ENCODE measurements around the gene MMEL1. TPM values are rescaled to one million over a fixed set of nuclear protein-coding genes. Genes with fewer than 3 reads are reported as not detected.
"Not testable (repeated sequence)": the region's sequence is repeated elsewhere in the genome, so short reads cannot be mapped to it uniquely, and the experiment has no call there.

Gene MMEL1
- total RNA-seq, 1 donor from 2014 or later, result not detected

DNA sequence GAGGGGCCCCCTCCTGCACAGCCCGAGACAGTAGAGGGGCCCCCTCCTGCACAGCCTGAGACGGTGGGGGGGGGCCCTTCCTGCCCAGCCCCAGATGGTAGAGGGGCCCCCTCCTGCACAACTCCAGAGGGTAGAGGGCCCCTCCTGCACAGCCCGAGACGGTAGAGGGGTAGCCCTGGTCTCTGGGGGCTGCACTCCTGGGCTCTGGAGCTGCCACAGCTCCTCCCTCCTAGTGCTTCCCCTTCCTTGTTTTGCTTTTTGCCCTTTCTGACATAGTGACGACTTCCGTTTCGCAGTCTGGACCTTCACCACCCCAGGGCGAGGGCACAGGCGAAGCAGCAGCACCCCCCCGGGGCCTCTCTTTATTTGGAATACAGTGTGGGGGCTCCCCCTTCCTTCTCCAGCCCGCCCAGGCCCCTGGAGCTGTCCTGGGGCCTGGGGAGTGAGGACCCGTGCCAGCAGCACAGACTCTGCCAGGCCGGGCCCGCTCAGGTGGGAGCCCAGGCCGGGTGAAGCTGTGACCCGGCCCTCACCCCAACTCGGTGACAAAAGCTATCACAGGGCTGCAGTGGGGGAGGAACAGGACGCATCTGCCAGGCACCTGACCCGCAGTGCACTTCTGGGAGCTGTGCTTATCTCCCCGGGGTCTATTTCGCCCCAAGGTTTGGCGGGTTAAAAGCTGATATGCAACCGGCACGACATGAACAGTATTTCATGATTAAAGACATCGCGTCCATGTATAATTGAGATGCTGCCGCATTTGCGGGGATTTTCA, 47.3 kb downstream of the MMEL1 start:
- intact Hi-C loops (cut with micrococcal nuclease), result no loop called here
- DNase-seq (peak; percentile 81), ATAC-seq (peak; percentile 41)

DNA sequence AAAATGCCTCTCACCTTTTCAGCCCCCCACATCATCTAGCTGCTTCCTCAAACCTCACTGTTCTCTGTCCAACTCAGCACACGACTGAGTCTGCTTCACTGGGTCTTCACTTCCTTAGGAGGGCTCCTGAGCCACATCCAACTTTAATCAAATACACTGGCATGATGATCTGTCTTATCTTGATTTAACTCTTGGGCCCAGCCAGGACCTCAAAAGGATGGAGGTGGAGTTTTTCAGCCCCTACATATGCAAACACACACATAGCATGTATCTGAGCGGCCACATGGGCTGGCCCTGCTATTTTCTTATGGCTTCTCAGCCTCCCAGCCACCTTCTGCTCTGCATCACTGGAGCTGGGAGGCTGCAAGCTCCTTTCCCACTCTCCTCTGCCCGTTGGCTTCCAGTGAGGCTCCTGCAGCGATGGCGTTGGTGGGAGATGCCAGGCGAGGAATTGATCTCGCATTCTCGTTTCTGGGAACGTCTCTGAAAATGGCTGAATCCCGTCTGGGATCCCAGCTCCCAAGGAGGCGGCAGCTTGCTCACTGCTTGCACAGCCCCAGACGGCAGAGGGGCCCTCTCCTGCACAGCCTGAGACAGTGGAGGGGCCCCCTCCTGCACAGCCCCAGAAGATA, 48.0 kb downstream of the MMEL1 start:
- ATAC-seq (no peak), DNase-seq (peak; percentile 37)
- intact Hi-C loops (cut with micrococcal nuclease), result no loop called here

DNA sequence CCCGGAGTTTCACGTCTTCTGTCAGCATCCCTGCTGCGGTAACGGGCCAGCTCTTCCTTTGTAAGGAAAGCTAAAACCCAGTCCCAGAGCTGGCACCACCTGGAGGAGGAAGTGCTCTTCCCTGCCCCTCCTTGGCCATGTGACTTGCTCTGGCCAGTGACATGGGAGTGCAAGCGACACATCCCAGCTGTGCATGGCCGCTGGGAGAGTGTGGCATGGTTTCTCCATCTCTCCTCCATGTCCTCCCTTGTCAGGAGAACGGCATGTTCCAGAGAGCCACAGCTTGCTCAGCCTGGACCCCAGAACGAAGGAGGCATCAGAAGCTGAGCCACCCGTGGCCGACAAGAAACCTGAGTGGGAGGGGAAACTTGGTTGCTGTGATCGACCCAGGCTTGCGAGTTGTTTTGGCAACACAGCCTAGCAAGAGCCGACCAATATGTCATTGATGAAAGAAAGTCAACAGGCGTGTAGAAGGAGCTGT, 48.9 kb downstream of the MMEL1 start:
- ATAC-seq, result no peak
- DNase-seq, result peak; percentile 36
- intact Hi-C loops (cut with micrococcal nuclease), result no loop called here

DNA sequence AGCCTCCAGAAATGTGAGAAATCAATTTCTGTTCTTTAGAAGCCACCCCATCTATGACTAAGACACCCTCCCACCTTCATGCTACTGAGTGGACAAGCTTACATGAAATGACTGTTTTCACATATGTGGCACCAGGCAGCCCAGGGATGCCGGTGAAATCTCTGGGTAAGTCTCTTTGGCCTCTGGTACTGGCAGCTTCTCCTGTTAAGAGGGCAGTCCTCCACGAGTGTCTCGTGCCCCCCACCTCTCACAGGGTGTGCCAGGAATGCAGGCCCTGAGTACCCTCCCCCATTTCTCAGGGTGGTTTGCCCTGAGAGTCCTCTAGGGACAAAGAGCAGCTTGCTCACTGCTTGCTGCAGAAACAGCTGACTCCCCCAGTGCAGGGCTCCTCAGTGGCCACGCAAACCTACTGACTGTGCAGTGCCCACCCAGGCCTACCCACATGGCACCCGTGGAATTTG, 49.5 kb downstream of the MMEL1 start:
- DNase-seq (peak; percentile 17), ATAC-seq (no peak)
- intact Hi-C loops (cut with micrococcal nuclease), result no loop called here

DNA sequence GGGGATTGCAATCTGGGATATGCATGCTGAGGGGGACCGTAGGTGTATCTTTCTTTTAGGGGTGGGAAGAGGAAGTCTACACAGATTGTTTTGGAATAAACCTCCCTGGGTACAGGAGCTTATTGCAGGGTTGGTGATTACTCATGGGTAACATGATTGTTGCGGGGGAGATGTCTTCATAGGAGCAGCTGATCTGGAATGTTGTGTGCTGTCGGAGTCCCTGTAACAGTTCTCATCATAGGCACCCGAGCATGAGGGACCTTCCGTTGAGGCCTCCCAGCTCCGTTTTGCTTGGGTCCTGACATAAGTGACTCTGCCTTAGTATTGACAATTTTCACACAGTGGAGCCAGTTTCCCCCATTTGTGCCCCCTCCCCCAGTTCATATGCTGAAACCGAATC, 50.4 kb downstream of the MMEL1 start:
- no peak for DNase-seq
- intact Hi-C loops (cut with micrococcal nuclease), result no loop called here

DNA sequence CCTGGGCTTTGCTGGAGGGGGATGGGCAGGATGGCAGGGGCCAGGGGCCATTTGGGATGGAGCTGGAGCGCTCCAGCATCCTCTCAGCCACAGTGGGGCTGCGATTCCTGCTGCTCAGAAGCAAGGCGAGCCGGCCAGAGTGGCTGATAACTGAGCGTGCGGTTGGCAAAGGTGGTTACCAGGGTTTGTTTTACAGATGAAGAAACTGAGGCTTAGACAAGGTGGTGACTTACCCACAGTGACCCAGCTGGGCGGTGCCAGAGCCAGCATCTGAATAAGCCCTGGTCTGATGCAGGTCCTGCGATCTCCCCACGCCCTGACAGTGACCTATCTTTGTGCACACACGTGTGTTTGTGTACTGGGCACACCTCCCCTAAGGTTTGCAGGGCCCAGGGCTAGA, 52.1 kb downstream of the MMEL1 start:
- ATAC-seq (no peak), DNase-seq (peak; percentile 23)
- intact Hi-C loops (cut with micrococcal nuclease), result no loop called here

More for the DNA sequence above, 50.4 kb downstream of the MMEL1 start:
- ATAC-seq, result no peak

DNA sequence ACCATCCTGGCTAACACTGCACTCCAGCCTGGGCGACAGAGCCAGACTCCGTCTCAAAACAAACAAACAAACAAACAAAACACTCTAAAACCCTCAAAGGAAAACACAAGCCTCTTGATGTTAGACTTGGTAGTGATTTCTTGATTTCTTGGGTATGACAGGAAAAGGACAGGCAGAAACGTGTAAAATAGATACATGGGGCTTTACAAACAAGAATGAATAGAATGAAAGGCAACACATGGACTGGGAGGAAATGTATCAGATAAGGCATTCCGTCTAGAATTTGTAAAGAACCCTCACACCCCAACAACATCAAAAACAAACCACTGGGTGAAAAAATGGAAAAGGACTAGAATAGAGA, 54.1 kb downstream of the MMEL1 start:
- DNase-seq, result no peak
- intact Hi-C loops (cut with micrococcal nuclease), result no loop called here
- ATAC-seq, result no peak

DNA sequence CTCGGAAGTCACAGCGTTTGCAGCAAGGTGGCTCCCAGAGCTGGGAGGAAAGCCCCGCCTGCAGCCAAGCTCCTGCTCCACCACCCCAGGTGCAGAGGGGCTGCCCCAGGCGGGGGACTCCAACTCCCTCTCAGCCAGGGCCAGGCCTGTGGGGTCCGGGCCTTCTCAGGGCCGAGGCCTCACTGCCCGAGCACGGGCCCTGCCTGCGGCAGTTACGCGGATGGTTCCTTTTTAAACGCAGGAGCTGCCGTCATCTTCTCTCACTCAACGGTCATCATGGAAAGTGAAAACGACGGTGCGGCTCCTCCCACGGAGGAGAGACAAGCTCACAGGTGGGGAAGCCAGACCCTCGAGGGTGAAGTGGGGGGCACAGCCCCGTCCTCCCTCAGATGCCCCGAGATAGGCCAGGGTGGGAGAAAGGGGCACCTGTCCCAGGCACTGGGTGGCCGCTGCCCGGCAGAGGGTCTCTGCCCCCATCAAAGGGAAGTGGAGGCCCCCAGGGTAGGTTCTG, 55.2 kb downstream of the MMEL1 start:
- intact Hi-C loops (cut with micrococcal nuclease); DNase-seq: not testable (repeated sequence)
- ATAC-seq, result peak; percentile 3

DNA sequence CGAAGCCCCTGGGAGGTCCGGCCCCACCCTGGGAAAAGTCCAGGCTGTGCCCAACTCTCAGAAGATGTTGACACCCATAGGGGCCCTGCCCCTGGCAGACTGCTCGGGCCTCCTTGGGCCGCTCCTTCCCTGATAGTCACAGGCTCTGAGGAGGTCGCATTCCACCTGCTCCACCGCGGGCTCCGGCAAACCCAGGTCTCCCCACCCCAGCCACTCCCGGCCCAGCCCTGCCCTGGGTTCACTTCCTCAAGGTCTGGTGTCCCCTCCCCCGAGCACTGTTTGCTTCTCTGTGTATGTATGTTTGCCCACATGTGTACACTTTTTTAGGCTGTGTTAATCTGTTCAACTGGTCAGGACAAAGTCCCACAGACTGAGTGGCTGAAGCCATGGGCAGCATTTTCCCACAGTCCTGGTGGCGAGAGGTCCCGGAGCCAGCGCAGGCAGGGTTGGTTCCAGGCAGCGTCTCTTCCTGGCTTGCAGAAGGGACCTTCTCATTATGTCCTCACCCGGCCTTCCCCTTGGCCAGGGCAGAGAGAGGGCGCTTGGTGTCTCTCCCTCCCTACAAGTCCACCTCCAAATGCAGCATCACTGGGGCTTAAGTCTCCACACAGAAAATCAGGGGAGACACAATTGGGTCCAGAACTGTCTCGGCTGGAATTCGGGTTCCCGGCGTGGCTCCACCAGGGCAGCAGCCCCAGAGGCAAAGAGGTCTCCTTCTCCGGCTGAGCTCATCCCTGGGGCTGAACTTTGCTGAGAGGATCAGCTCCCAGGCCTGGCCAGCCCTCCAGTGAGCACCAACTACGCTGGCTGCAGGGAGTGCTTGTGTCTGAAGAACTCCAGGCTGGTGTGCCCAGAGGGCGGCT, 56.8 kb downstream of the MMEL1 start:
- ATAC-seq (no peak), DNase-seq (peak; percentile 29)
- intact Hi-C loops (cut with micrococcal nuclease), result no loop called here

DNA sequence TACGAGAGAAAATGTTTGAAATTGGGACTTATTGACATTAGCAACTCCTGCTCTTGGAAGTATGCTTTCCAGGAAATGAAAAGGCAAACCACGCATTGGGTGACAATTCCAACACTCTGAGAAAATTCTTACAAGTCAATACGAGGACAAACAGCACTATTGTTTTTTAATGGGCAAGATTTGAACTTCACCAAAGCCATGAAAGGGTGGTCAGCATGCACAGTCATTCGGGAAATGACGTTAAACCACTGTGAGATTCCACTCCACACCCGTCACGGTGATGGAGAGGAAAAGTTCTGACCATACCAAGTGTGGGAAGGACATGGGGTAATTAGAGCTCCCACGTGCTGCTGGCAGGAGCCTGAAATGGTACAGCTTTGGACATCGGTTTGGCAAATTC, 58.5 kb downstream of the MMEL1 start:
- DNase-seq (no peak), ATAC-seq (no peak)
- intact Hi-C loops (cut with micrococcal nuclease), result no loop called here

DNA sequence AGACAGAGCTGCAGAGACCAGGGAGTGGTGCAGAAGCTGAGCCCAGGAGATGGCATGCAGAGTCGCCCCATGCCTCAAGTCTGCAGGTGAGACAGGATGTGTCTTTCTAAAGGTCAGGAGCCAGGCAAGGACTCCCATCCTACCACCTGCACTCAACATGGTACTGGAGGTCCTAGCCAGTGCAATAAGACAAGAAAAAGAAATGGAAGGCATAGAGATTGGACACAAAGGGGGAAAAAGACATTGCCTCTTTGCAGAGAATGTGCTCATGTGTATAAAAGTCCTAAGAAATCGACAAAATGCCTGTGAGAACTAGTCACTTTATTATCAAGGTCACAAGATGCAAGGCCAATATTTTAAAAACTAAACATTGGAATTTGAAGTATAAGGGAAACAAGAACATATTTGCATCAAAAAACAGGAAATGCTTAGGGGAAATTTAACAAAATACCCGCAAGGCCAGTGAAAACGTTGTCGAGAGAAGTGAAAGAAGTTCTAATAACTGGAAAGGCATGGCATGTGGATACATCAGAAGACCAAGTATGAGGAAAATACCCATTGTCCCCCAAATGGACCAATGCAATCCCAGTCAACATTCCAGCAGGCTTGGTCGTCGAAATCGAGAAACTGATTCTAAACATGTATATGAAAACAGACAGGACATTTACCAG, 59.4 kb downstream of the MMEL1 start:
- ATAC-seq (no peak), DNase-seq (no peak)
- intact Hi-C loops (cut with micrococcal nuclease), result no loop called here

DNA sequence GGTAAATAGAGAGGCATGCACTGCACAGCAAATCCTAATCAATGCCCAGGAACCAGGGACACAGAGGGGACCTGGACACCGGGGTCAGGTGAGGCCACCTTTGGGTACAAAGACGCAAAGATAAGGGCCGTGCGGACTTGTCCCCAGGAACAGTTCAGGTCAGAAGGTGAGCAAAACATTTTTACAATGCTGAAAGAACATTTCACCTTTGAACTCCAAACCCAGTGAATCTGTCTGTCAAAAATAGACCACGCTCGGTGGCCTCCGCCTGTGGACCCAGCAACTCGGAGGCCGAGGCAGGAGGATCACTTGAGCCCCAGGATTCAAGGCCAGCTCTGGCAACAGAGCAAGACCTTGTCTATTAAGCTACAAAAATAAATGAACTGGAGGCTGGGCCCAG, 61.5 kb downstream of the MMEL1 start:
- intact Hi-C loops (cut with micrococcal nuclease), result no loop called here
- no peak for ATAC-seq
- DNase-seq, result no peak

DNA sequence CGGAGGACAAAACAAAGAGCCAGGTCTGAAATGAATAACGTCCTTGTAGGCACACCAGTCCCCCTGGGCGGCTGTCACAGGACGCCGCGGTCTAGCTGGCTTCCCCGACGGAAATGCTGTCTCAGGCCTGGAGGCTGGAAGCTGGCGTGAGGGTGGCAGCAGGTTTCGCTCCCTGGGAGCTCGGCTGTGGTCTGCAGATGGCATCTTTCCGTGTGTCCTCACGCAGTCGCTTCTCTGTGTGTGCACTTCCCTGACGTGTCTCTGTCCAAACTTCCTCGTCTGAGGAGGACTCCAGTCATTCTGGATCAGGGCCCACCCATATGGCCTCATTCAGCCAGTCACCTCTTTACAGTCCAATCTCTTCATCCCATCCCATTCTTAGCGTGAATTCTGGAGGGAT, 62.5 kb downstream of the MMEL1 start:
- intact Hi-C loops (cut with micrococcal nuclease), result no loop called here
- no peak for ATAC-seq
- no peak for DNase-seq

DNA sequence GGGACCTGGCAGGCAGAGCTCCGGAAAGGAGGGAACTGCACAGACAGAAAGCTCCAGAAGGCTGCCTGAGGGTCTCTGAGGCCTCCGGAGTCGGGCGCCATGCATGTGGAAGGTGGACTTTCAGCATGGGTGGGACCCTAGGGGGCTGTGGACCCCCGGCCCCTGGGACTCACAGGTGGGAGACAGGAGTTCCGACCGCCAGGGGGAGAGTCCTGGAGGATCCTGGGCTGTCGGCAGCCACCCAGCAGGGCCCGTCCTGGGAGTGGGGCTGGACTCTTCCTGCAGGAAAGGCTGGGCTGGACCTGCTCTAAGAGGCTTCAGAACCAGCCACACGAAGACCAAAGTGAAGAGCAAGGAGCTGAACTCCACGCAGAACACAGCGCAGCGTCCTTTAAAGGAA, 63.1 kb downstream of the MMEL1 start:
- DNase-seq; ATAC-seq; intact Hi-C loops (cut with micrococcal nuclease): not testable (repeated sequence)

DNA sequence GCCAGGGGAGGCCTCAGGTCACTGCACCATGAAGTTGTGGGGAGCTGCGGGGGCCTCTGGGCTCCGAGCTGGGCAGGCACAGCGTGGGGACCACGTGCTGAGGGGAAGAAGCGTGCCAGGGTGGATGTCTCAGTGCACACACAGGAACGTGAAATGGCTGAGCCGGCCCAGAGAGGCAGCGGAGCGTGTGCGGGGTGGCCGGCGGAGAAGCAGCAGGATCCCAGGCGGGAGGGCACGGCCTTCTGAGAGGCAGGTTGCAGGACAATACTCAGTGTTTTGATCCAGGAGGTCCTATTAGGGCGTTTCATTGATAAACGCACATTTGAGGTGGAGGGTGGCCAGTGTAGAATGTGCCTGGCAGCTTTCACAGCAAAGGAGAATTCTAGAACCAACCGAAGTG, 63.8 kb downstream of the MMEL1 start:
- DNase-seq, result no peak
- ATAC-seq, result no peak
- intact Hi-C loops (cut with micrococcal nuclease), result no loop called here

DNA sequence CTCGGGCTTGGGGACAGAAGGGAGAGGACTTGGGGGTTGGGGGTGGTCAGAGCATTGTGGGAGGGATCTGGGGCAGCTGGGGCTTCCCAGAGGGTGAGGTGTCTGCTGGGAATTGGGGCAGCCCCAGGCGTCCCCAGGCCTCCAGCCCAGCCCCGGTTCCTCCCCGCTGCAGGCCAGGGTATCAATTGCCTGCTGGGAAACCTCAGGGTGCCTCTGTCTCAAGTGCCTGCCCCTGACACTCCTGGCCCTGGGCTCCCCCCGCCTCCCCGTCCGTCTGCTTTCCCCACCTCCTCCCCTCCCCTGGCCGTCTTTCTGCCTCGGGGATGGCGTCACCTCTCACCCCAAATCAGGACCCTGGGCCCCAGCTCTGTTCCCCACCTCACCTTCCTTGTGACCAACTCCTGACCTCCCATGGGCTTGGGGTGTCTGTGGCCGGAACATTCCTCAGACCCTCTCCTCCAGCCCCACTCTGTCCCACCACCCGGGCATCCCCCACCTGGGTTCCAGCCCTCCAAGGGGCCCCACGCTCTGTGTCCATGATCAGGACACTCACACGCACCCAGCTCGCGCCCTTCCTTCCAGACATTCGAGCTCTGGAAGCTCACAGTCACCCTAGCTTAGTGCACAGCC, 64.5 kb downstream of the MMEL1 start:
- ATAC-seq; intact Hi-C loops (cut with micrococcal nuclease); DNase-seq: not testable (repeated sequence)

DNA sequence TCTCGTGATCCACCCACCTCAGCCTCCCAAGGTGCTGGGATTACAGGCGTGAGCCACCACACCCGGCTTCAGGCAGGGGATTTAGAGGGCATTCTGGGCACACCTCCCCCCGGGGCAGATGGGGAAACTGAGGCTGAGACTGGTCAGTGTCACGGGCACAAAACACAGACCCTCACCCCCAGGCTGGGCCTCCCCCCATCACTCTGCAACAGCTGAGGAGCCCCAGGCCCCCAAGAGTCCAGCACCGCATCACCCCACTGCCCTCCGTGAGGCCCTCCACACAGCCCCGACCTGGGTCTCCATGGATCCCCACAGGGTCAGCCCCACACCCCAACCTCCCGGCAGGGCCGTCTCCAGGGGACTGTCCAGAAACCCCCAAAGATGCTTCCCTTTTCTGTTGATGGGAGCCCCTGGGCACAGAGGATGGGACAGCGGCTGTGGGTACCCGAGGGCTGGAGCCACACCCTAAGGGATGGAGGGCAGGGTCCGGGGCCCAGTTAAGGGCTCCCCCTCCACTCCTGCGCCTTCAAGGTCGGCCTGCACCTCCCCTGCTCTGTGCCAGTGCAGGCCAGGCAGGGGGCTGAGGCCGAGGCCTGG, 65.6 kb downstream of the MMEL1 start:
- no peak for ATAC-seq
- intact Hi-C loops (cut with micrococcal nuclease), result no loop called here
- DNase-seq, result no peak
